Measurements from ENCODE around the gene AREL1. TPM values are rescaled to one million over a fixed set of nuclear protein-coding genes. Genes with fewer than 3 reads are reported as not detected.
"Not testable (repeated sequence)": the region's sequence is repeated elsewhere in the genome, so short reads cannot be mapped to it uniquely, and the experiment has no call there.

Gene AREL1, protein sequence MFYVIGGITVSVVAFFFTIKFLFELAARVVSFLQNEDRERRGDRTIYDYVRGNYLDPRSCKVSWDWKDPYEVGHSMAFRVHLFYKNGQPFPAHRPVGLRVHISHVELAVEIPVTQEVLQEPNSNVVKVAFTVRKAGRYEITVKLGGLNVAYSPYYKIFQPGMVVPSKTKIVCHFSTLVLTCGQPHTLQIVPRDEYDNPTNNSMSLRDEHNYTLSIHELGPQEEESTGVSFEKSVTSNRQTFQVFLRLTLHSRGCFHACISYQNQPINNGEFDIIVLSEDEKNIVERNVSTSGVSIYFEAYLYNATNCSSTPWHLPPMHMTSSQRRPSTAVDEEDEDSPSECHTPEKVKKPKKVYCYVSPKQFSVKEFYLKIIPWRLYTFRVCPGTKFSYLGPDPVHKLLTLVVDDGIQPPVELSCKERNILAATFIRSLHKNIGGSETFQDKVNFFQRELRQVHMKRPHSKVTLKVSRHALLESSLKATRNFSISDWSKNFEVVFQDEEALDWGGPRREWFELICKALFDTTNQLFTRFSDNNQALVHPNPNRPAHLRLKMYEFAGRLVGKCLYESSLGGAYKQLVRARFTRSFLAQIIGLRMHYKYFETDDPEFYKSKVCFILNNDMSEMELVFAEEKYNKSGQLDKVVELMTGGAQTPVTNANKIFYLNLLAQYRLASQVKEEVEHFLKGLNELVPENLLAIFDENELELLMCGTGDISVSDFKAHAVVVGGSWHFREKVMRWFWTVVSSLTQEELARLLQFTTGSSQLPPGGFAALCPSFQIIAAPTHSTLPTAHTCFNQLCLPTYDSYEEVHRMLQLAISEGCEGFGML
- 10 to 100 TPM; 47.0 to 47.6 TPM for total RNA-seq

GRCh38 chr14:74712499-74713394 lies at the start of gene AREL1, which contains the start of gene FCF1:
TSS of gene AREL1 (minus strand) at chr14:74713080. CDS start at chr14:74685615, 27,465 bp downstream.
TSS of gene FCF1 (plus strand) at chr14:74713144. CDS start at chr14:74713198, 54 bp downstream.
- no peaks in the 10 kb centered on the region for H3K27me3 Mint-ChIP-seq
- H3K4me1 Mint-ChIP-seq, result peaks cover 38% of the 10 kb centered on the region
- peak; percentile 79 for DNase-seq
- POLR2A ChIA-PET, result interaction anchor here (0.6 to 1.4 kb wide), 4 partner anchors 14 to 220 kb away, joined by 3 to 6 read pairs (median 3); partner anchors contain the start of genes ISCA2 and NPC2
- peak within 1 kb of the TSS; percentile 98 for H3K4me3 Mint-ChIP-seq
- H3K9me3 Mint-ChIP-seq, result no peaks in the 10 kb centered on the region
- peak within 1 kb of the TSS; percentile 98 for H3K27ac Mint-ChIP-seq
- H3K36me3 Mint-ChIP-seq, result peaks cover 15% of the 10 kb centered on the region
- ATAC-seq (ENCODE audit: low read depth), result peak; percentile 92

DNA sequence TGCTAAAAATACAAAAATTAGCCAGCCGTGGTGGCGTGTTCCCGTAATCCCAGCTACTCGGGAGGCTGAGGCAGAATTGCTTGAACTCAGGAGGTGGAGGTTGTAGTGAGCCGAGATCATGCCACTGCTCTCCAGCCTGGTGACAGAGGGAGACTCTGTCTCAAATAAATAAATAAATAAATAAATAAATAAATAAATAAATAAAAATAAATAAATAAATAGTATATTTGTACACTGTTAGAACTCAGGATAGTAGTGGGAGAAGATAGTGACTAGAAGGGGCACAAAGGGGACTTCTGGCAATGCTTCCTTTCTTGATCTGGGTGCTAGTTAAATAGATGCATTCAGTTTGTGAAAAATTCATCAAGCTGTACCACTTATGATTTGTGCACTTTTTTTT lies 45.6 kb upstream of the AREL1 start:
- H3K36me3 Mint-ChIP-seq; H3K9me3 Mint-ChIP-seq; H3K4me3 Mint-ChIP-seq; H3K27ac Mint-ChIP-seq; POLR2A ChIA-PET; H3K27me3 Mint-ChIP-seq; DNase-seq; H3K4me1 Mint-ChIP-seq; ATAC-seq (ENCODE audit: low read depth): not testable (repeated sequence)

GRCh38 chr14:74756326-74756725 lies 43.4 kb upstream of the AREL1 start:
- no peak for DNase-seq
- Mint-ChIP-seq H3K9me3 (peaks cover 6% of the 10 kb centered on the region), H3K36me3 (peaks cover 5% of the 10 kb centered on the region), H3K4me1 (no peaks in the 10 kb centered on the region), H3K4me3 (no peak overlapping the region), H3K27ac (no peak overlapping the region), H3K27me3 (no peaks in the 10 kb centered on the region)
- ATAC-seq (ENCODE audit: low read depth), result no peak
- POLR2A ChIA-PET, result no interaction called here

GRCh38 chr14:74754899-74755298 lies 42.0 kb upstream of the AREL1 start:
- no peak for DNase-seq
- no peak overlapping the region for H3K4me3 Mint-ChIP-seq
- no peaks in the 10 kb centered on the region for H3K4me1 Mint-ChIP-seq
- ATAC-seq (ENCODE audit: low read depth), result no peak
- H3K36me3 Mint-ChIP-seq, result peaks cover 5% of the 10 kb centered on the region
- H3K9me3 Mint-ChIP-seq, result peaks cover 6% of the 10 kb centered on the region
- no peaks in the 10 kb centered on the region for H3K27me3 Mint-ChIP-seq
- POLR2A ChIA-PET, result no interaction called here
- no peak overlapping the region for H3K27ac Mint-ChIP-seq

- H3K4me3 Mint-ChIP-seq, result no peak overlapping the region
- no peak for DNase-seq
Measured at GRCh38 chr14:74754157-74754556, 41.3 kb upstream of the AREL1 start.

DNA sequence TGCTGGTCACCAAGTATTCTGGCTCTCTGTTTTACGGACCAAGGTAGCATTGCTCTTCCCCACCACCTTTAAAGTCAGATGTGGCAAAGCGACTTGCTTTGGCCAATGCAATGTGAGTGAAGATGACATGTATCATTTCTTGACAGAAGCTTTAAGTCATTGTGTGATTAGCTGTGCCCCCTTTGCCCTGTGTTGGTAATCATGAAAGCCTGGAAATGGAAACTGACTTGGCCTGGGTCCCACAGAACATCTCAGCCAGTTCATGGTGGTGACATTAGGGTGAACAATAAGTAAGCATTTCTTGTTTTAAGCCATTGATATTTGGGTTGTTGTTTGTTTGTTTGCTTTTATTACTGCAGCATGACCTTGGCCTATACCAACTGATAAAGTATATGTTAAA lies 34.4 kb upstream of the AREL1 start:
- POLR2A ChIA-PET, result no interaction called here
- Mint-ChIP-seq H3K36me3 (peaks cover 3% of the 10 kb centered on the region), H3K27ac (no peak overlapping the region), H3K4me1 (peaks cover 2% of the 10 kb centered on the region), H3K27me3 (no peaks in the 10 kb centered on the region), H3K9me3 (peaks cover 6% of the 10 kb centered on the region), H3K4me3 (no peak overlapping the region)
- DNase-seq, result no peak
- no peak for ATAC-seq (ENCODE audit: low read depth)

More at GRCh38 chr14:74754157-74754556, 41.3 kb upstream of the AREL1 start:
- Mint-ChIP-seq H3K4me1 (no peaks in the 10 kb centered on the region), H3K36me3 (peaks cover 5% of the 10 kb centered on the region), H3K27me3 (no peaks in the 10 kb centered on the region), H3K9me3 (peaks cover 6% of the 10 kb centered on the region), H3K27ac (no peak overlapping the region)
- POLR2A ChIA-PET, result interaction anchor here (0.6 to 2.2 kb wide), 2 partner anchors 10 to 301 kb away, joined by 4 to 9 read pairs; partner anchors contain the start of gene YLPM1
- no peak for ATAC-seq (ENCODE audit: low read depth)

- Mint-ChIP-seq H3K4me3 (no peak overlapping the region), H3K4me1 (peaks cover 2% of the 10 kb centered on the region), H3K27me3 (no peaks in the 10 kb centered on the region), H3K27ac (no peak overlapping the region), H3K36me3 (peaks cover 26% of the 10 kb centered on the region), H3K9me3 (no peaks in the 10 kb centered on the region)
- POLR2A ChIA-PET, result no interaction called here
- DNase-seq (no peak), ATAC-seq (ENCODE audit: low read depth) (no peak)
Measured at GRCh38 chr14:74739293-74740030, 26.6 kb upstream of the AREL1 start.

DNA sequence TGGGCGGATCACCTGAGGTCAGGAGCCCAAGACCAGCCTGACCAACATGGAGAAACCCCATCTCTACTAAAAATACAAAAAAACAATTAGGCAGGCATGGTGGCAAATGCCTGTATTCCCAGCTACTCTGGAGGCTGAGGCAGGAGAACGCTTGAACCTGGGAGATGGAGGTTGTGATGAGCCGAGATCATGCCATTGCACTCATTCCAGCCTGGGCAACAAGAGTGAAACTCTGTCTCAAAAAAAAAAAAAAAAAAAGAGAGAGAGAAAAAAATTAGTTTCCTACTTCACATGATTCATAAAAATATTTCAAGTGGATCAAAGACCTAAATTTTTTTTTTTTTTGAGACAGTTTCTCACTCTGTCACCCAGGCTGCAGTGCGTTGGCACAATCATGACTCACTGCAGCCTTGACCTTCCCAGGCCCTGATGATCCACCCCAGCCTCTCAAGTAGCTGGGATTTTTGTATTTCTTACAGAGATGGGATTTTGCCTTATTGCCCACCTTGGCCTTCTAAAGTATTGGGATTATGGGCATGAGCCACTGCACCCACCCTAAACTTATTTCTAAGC lies 25.0 kb upstream of the AREL1 start:
- no peaks in the 10 kb centered on the region for H3K9me3 Mint-ChIP-seq
- no peaks in the 10 kb centered on the region for H3K27me3 Mint-ChIP-seq
- POLR2A ChIA-PET, result no interaction called here
- no peak for ATAC-seq (ENCODE audit: low read depth)
- no peak overlapping the region for H3K27ac Mint-ChIP-seq
- no peak overlapping the region for H3K4me3 Mint-ChIP-seq
- peaks cover 27% of the 10 kb centered on the region for H3K36me3 Mint-ChIP-seq
- DNase-seq, result no peak
- no peaks in the 10 kb centered on the region for H3K4me1 Mint-ChIP-seq

- no peaks in the 10 kb centered on the region for H3K4me1 Mint-ChIP-seq
- POLR2A ChIA-PET, result no interaction called here
- H3K27me3 Mint-ChIP-seq, result no peaks in the 10 kb centered on the region
- H3K36me3 Mint-ChIP-seq, result peaks cover 31% of the 10 kb centered on the region
- no peak for ATAC-seq (ENCODE audit: low read depth)
- no peaks in the 10 kb centered on the region for H3K9me3 Mint-ChIP-seq
- H3K4me3 Mint-ChIP-seq, result no peak overlapping the region
- no peak for DNase-seq
- H3K27ac Mint-ChIP-seq, result no peak overlapping the region
Measured at GRCh38 chr14:74735125-74735524, 22.2 kb upstream of the AREL1 start.

DNA sequence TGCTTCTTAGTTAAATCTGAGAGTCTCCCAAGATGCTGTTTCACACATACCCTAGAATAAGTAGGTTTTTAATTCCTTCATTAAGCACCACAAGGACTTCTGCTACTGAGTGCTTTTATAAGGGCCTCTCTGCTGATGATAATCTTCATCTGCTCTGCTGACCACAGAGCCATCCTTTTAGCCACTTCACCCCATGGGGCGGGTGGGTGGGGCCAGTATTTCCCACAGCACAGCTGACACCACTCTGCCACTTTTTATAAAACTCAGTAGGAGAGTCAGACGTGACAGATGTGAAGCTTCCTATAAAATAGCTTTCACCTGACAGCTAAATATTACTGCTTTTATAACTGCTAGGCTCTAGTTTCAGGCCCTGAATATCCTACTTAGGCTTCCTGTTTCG lies 20.3 kb upstream of the AREL1 start:
- H3K4me1 Mint-ChIP-seq, result no peaks in the 10 kb centered on the region
- no peak overlapping the region for H3K27ac Mint-ChIP-seq
- DNase-seq (no peak), ATAC-seq (ENCODE audit: low read depth) (no peak)
- no peaks in the 10 kb centered on the region for H3K9me3 Mint-ChIP-seq
- no peak overlapping the region for H3K4me3 Mint-ChIP-seq
- no peaks in the 10 kb centered on the region for H3K27me3 Mint-ChIP-seq
- POLR2A ChIA-PET, result no interaction called here
- peaks cover 21% of the 10 kb centered on the region for H3K36me3 Mint-ChIP-seq

DNA sequence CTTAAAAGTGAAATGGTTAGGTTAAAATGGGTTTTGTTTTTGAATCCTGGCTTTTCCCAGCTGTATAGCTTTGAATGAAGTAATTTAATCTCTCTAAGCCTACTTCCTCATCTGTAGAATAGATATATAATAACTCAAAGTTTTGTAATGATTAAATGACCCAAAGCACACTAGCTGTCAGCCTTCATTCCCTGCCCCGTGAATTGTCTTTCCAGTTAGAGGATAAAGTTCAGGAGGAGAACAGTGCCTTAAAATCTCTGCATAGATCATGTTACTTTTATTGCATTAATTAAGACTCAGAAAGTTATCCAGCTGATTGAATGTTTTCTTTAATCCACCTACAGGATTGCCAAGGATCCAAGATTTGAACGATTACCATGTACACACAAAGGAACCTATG lies 19.5 kb upstream of the AREL1 start:
- Mint-ChIP-seq H3K4me3 (no peak overlapping the region), H3K36me3 (peaks cover 25% of the 10 kb centered on the region), H3K27ac (no peak overlapping the region), H3K27me3 (no peaks in the 10 kb centered on the region), H3K9me3 (no peaks in the 10 kb centered on the region), H3K4me1 (no peaks in the 10 kb centered on the region)
- no peak for DNase-seq
- ATAC-seq (ENCODE audit: low read depth), result no peak
- POLR2A ChIA-PET, result no interaction called here

- no peak overlapping the region for H3K27ac Mint-ChIP-seq
- no peaks in the 10 kb centered on the region for H3K9me3 Mint-ChIP-seq
- no peak for DNase-seq
- H3K36me3 Mint-ChIP-seq, result peaks cover 20% of the 10 kb centered on the region
- ATAC-seq (ENCODE audit: low read depth), result no peak
- no peaks in the 10 kb centered on the region for H3K27me3 Mint-ChIP-seq
- peaks cover 2% of the 10 kb centered on the region for H3K4me1 Mint-ChIP-seq
- H3K4me3 Mint-ChIP-seq, result no peak overlapping the region
- POLR2A ChIA-PET, result no interaction called here
Measured at GRCh38 chr14:74723134-74723533, 10.3 kb upstream of the AREL1 start.
